Nephron (organoid): ENCODE measurements around the gene CPLX1.
"Not testable (repeated sequence)": the region's sequence is repeated elsewhere in the genome, so short reads cannot be mapped to it uniquely, and the experiment has no call there.

Source experiments
- H3K27ac Mint-ChIP-seq, 3 experiments: 2 replicates each; pipeline ENCODE4 v1.8.0; 2020; ENCODE audit warnings: mixed read lengths in 3 of 3, mild to moderate bottlenecking in 2 of 3, moderate library complexity in 1 of 3
- H3K27me3 Mint-ChIP-seq: 2 replicates; pipeline ENCODE4 v1.8.0; 2021; ENCODE audit warnings: low read depth, mild to moderate bottlenecking, moderate library complexity, mixed read lengths
- H3K36me3 Mint-ChIP-seq: 2 replicates; pipeline ENCODE4 v1.8.0; 2020; ENCODE audit warnings: low read depth, mixed read lengths
- H3K4me1 Mint-ChIP-seq: 2 replicates; pipeline ENCODE4 v1.8.0; 2020; ENCODE audit warnings: mixed read lengths
- H3K4me3 Mint-ChIP-seq, 3 experiments: 2 replicates each; pipeline ENCODE4 v1.8.0; 2020; ENCODE audit warnings: mild to moderate bottlenecking in 3 of 3, mixed read lengths in 3 of 3, moderate library complexity in 2 of 3
- H3K9me3 Mint-ChIP-seq: 2 replicates; pipeline ENCODE4 v1.8.0; 2020; ENCODE audit warnings: mixed read lengths
- CTCF ChIP-seq, 3 experiments: fragments of 200-600 bp; sonication (generic); IDR thresholded peaks; one replicate each; pipeline ENCODE4 v1.5.0; 2021; ENCODE audit warnings: antibody characterized with exemption in 3 of 3; ENCODE audit not compliant: unreplicated experiment in 3 of 3

The CPLX1 gene

GRCh38 chr4:742096-742741, 83.7 kb downstream of the CPLX1 start:
- H3K27ac Mint-ChIP-seq: no peak overlapping the region
- TF ChIP-seq CTCF (IDR thresholded peaks at IDR 0.05; ENCODE audit: unreplicated experiment in 3 of 3): no peak
- H3K4me3 Mint-ChIP-seq: no peak overlapping the region
- H3K27me3 Mint-ChIP-seq: no peaks in the 10 kb centered on the region
- peaks cover 40% of the 10 kb centered on the region for H3K36me3 Mint-ChIP-seq
- H3K4me1 Mint-ChIP-seq: no peaks in the 10 kb centered on the region
- H3K9me3 Mint-ChIP-seq: no peaks in the 10 kb centered on the region

- TF ChIP-seq CTCF (IDR thresholded peaks at IDR 0.05; ENCODE audit: unreplicated experiment in 3 of 3): no peak
- Mint-ChIP-seq H3K27ac (no peak overlapping the region), H3K27me3 (no peaks in the 10 kb centered on the region), H3K36me3 (peaks cover 42% of the 10 kb centered on the region), H3K4me1 (no peaks in the 10 kb centered on the region), H3K9me3 (no peaks in the 10 kb centered on the region), H3K4me3 (no peak overlapping the region)
Observed at GRCh38 chr4:740656-741282, 85.2 kb downstream of the CPLX1 start.

- TF ChIP-seq CTCF (IDR thresholded peaks at IDR 0.05; ENCODE audit: unreplicated experiment in 3 of 3): no peak
- Mint-ChIP-seq H3K27me3 (no peaks in the 10 kb centered on the region), H3K9me3 (no peaks in the 10 kb centered on the region), H3K36me3 (peaks cover 45% of the 10 kb centered on the region), H3K4me3 (no peak overlapping the region), H3K27ac (no peak overlapping the region), H3K4me1 (no peaks in the 10 kb centered on the region)
Observed at GRCh38 chr4:740011-740410, 85.9 kb downstream of the CPLX1 start.

- TF ChIP-seq CTCF (IDR thresholded peaks at IDR 0.05; ENCODE audit: unreplicated experiment in 3 of 3): no peak
- Mint-ChIP-seq H3K9me3 (no peaks in the 10 kb centered on the region), H3K4me3 (no peak overlapping the region), H3K4me1 (no peaks in the 10 kb centered on the region), H3K27ac (no peak overlapping the region), H3K27me3 (no peaks in the 10 kb centered on the region), H3K36me3 (peaks cover 49% of the 10 kb centered on the region)
Observed at GRCh38 chr4:739569-739968, 86.4 kb downstream of the CPLX1 start.

GRCh38 chr4:738781-739280, 87.1 kb downstream of the CPLX1 start:
- Mint-ChIP-seq H3K27me3 (no peaks in the 10 kb centered on the region), H3K4me3 (no peak overlapping the region), H3K9me3 (no peaks in the 10 kb centered on the region), H3K27ac (no peak overlapping the region), H3K36me3 (peaks cover 49% of the 10 kb centered on the region), H3K4me1 (no peaks in the 10 kb centered on the region)
- no peak for TF ChIP-seq CTCF (IDR thresholded peaks at IDR 0.05; ENCODE audit: unreplicated experiment in 3 of 3)

GRCh38 chr4:736561-736960, 89.4 kb downstream of the CPLX1 start:
- not testable (repeated sequence) for H3K4me1 Mint-ChIP-seq, H3K27ac Mint-ChIP-seq, H3K9me3 Mint-ChIP-seq, H3K27me3 Mint-ChIP-seq, H3K4me3 Mint-ChIP-seq
- H3K36me3 Mint-ChIP-seq: peaks cover 50% of the 10 kb centered on the region
